ENCODE results near the gene LARGE1.
"Not testable (repeated sequence)": the region's sequence is repeated elsewhere in the genome, so short reads cannot be mapped to it uniquely, and the experiment has no call there.

LARGE1 gene

DNA sequence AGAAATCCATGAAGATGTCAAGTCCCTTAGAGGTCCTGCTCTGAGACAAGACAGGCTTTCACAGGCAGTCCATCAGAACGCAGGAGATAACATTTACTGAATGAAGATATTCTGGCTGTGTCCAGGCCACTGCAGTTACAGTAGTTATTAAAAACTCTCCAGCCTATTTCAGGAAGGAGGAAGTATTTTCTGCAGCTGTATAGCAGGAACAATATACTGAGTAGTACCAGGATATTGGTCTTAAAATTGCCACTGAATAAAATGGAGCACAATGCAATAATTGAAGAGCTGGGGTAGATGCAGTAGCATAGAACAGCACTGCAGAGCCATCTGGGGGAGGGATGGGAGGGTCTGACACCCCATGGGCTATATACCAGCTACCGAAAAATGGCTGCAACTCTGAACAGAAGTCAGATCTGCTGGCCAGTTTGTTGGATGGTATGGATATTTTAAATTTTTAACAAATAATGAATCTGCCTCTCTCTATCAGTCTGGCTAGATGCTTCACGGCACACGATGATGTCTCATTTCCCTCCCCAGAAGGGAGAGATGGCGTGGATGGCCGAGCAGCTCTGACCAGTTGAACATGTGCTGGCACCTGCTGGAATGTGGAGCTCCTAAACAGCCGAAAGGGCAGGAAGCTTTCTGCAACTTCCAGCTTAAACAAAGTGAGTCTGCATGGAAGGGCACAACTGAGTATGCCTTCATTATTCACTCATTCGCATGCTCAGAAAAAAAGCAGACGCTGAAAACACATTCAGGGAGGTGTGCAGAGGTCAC lies 520.0 kb downstream of the LARGE1 start:
- no peak for DNase-seq

DNA sequence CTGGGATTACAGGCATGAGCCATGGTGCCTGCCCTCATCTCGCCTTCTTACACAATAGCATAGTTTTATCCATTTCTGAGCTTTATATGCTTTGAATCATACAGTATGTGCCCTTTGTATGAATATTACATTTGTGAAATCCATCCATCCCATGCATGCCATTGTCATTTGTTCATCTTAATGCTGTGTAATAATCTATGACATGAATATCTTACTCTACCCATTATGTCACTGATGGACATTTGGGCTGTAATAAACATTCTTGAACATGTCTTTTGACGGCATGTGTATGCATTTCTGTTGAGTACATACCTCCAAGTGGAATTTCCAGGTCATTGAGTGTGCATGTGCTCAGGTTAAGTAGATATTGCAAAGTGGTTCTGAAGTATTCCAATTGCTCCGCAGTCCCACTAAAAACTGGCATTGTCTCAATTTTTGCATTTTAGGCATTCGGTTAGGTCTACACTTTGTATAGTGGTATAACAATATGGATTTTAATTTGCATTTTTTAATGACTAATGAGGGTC lies 522.8 kb downstream of the LARGE1 start:
- no peak for DNase-seq

DNA sequence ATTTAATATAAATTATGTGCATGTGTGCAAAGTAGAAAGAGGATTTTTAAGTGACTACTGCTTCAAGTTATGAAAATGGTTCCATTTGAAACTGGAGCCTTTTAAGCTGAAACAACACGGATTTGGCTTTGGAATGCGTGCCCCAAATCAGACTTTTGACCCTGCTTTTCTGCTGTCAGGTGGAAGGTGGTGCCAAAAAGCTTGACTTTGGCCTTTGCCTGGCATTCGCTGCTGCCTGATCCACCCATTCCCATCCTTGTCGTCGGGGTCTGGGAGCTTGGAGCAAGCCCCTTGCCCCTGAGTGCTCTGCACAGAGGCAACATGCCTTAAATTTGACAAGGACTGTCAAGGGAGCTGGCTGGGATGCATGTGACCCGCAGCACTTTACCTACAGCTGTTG lies 526.8 kb downstream of the LARGE1 start:
- DNase-seq: no peak

DNA sequence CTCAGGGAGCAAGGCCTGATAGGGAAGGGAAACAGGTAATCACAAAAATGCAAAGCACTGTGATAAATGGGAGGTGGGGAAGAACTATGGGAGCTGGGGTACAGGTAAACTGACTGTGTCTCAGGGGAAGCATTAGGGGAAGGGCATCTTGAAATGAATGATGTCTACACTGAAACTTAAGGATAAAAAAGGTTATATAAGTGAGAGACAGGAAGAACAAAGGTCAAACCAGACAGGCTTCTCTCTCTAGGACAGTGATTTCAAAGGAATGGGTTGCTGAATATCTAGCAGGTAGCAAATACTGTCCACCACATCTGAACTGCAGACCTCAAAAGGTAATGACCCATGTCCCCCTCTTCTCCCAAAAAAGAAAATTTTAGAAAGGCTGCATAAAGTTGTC lies 529.0 kb downstream of the LARGE1 start:
- no peak for DNase-seq

DNA sequence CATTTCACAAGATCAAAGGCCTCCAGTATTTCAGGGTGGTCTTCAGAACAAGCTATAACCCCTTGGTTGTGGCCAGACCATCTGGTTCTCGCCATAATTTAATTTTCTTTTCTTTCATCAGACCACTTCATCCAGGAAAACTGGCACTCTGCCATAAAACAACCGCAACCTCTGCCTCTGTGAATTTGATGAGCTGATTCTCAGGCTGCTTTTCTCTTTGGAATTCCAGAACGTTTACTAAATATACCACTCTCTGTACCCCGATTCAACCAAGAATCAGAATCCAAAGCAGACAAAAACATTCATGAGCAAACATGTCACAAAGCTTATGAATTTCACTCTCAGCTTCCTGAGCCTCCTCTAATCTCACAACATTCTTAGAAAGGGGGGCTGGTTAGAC lies 530.3 kb downstream of the LARGE1 start:
- DNase-seq: no peak

DNA sequence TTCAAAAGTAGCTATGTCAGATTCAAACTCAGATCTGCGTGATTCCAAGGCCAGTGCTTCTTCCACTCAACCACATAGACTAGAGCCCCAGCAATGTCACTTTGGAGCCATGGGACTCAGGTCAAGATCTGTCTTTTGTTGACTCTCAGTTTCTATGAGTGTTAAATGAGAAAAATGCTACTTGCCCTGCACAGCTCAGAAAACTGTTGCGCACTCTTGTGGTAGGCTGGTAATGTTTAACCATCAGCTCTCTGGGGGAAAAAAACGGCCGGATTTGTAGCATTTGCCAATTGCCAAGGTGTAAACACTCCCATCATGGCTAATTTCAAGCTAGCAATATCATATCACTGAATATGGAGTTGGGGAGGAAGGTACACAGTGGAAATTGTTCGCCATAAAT lies 534.0 kb downstream of the LARGE1 start:
- no peak for DNase-seq

DNA sequence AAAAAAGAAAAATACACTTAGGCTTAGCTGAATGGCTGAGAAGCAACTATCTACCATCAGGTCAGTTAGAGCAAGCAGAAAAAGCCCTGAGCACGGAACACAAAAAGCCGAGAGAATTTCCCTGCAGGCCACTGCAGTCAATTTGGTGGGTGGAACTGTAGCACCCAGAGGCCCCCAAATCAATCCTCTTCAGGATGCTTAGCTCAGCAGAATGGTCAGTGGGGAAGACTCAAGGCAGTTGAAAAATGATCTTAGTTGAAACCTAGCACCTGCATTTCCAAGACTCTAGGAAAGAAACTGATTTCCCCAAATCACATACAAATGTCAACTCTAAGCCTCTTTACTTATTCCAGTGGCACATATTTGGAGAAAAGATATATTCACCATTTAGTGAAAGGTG lies 534.7 kb downstream of the LARGE1 start:
- no peak for DNase-seq

DNA sequence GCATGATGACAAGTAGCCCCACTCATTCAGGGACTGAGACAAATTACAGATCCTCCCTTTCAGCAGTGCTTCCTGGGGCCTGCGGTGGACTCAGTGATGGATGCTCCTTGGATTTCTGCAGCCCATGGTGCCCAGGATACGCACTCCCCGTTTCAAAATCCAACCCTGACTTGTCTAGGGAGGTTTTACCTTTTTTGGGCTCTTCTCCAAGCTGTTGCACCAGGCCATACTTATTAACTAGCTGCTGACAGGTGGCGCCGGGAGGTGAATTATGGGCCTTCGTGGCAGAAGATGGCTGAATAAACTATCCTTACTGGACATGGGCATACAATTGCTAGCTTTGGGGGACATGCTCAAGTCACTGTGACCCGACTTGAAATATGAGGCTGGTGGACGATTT lies 537.8 kb downstream of the LARGE1 start:
- no peak for DNase-seq

DNA sequence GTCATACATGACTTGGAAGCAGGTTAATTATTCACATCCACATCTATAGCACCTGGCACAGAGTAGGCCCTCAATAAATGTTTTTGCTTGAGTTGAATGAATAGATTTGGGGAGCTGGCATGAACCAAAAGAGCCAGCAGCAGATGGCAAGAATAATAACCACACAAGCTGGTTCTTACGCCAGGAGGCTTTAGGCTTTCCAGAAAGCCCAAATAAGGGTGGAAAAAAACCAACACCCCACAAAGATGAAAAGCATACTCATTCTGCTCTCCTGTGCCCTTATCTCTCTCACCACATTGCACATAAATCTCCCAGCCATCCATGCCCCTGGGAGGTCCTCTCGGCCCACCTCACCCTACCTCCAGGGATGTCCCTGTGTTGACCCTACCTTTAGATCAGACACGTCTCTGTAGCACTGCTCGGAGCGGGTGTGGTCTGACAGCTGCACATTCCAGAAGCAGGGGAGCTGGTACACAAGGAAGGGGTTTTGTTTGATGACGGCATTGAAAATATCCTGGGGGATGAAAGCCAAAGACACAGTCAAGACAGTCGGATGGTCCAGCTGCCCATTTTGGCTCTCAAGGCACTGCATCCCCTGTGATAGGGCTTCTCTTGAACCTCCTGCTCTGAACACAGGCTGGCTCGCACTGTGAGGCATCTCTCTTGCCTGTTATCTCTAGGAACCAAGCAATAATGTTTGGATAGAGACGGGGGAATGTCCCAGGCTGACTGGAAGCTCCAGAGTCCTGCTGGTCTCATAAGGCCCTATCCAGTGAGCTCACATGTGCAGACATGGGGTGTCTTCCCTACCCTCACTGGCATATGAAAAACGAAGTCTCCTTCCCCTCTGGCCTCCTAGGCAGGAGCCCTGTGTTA lies 538.5 kb downstream of the LARGE1 start:
- DNase-seq: no peak

DNA sequence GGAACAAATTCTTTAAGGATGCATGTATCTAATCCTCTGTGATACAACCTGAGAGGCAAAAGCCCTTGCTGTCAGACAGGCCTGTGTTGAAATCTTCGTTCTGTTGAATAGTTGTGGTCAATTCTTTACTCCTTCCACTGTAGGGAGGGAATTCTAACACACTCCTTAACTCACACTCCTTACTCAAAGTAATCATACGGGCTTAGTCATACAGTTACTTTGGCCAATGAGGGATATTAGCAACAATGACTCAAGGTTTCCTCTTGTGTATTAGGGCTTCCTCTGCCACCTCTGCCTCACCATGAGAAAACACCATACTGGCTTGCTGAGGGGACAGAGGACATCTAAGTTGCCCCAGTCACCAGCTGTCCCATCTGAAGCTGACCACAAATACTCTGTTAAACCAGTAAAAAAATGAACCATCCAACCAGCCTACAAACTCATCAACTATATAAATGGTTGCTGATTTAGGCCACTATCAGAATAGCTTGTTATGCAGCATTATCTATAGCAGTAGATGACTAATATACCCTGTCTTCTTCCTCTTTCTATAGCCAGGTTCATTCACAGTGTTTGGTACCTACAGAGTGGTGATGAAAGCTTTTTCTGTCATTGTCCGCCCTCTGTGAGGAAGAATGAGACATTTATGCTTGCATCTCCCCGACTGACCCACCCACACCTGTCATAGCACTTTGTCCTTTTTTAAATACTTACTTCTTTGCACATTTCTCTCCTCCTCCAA lies 539.3 kb downstream of the LARGE1 start:
- no peak for DNase-seq

DNA sequence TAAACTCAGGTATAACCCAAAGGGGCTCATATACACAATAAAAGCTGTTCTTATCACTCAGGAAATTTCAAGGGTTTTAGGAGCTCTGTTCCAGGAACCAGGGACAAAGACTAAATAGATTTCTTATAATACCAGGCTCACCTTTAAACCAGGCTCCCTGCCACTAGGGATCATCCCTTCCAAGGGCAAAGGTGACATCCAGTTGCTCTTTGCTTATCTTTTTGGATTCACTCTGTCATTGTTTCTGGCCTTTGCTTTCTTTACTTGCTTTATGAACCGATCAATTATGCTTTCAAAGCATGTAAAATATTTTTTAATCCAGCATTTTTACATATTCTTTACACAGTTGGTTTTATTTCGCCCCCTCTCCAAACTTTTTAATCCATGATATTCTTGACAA lies 540.4 kb downstream of the LARGE1 start:
- DNase-seq: no peak

DNA sequence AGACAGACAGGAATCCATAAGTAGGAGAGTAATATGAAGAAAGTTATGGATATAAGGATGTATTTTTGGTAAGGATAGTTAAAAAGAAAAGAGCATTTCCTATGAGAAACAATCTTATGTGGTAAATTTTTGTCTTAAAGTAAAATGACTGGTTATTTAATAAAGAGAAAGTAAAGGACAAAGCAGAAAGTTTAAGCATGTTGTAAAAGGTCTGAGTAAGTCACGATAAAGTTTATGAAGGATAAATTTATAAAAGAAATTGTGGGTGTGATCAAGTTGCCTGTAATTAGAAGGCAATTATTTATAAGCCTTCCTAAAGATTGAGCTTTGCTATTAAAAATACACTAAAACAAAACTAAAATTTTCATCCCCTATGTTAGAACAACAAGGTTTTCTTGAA lies 547.4 kb downstream of the LARGE1 start:
- no peak for DNase-seq

DNA sequence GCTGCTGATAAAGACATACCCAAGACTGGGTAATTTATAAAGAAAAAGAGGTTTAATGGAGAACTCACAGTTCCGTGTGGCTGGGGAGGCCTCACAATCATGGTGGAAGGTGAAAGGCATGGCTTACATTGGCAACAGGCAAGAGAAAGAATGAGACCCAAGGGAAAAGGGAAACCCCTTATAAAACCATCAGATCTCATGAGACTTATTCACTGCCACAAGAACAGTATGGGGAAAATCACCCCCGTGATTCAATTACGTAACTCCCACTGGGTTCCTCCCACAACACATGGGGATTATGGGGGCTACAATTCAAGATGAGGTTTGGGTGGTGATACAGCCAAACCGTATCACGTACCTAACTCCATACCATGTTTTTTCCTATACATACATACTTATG lies 557.0 kb downstream of the LARGE1 start:
- DNase-seq: not testable (repeated sequence)

DNA sequence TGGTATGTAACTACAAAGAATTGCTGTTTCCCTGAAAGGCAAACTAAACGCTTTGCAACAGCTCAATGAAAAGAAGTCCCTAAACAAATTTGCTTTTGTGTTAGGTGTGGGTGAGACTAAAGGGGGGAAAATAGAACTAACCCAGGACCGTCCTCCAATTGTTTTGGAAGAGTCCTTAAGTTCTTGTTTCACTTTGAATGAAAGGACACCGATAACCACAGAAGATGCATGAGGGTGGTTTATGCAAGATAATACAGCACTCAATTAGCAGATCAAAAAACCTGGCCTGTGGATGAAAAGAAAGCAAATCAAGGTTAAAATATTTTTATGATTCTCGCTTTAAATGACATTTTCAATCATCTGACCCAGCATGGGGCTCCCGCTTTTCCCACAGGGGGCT lies 557.6 kb downstream of the LARGE1 start:
- DNase-seq: no peak

DNA sequence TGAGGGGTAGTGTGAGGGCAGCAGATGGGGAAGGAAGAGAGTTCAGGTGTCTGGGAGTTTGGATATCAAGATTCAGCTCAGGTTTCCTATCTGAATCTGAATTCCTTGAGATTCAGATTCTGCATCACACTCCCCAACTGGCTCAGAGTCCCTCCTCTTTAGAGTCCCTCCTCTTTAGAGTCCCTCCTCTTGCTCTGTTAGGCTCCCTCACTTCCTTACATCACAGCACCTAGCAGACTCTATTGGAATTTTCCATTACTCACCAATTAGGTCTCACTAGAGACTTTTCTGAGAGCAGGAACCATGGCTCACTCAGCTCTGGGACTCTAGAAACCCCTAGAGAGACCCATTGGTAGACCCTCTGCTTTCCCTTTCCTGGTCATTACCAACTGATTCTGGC lies 558.7 kb downstream of the LARGE1 start:
- no peak for DNase-seq

DNA sequence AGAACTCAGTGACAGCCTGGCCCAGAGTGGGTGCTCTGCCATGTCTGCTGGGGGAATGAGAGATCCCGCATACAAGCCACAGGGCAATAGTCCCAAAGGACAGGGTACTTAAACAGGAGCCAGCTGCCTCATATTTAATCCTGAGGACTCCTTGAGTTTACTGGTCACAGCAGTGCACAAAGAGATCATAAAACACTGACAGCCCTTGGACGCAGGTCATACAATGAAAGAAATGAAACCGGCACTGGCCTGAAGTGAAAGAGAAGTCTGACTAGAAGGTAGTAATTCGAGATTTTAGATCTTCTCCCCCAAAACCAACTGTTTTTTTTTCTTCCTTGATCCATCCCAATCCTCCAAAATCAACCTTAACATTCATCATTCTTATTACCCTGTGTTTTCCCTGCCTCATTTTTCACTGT lies 562.3 kb downstream of the LARGE1 start:
- no peak for DNase-seq

DNA sequence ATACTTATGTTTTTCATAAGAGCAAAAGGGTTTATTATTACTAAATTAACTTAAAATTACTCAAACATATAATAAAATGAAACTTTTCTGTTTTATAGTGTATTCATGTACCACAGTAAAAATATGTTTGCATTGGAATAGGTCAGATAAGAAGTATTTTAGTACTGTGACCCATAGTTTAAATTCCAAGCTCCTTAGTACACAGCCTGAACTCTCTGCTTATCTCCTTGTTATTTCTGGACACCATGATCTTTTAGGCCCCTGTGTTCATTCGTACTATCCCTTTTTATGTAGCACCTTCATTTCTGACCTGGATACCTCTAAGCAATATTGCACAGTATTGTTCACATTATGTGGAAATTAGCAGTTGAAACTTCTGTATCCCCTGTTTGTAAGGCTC lies 565.3 kb downstream of the LARGE1 start:
- DNase-seq: no peak

DNA sequence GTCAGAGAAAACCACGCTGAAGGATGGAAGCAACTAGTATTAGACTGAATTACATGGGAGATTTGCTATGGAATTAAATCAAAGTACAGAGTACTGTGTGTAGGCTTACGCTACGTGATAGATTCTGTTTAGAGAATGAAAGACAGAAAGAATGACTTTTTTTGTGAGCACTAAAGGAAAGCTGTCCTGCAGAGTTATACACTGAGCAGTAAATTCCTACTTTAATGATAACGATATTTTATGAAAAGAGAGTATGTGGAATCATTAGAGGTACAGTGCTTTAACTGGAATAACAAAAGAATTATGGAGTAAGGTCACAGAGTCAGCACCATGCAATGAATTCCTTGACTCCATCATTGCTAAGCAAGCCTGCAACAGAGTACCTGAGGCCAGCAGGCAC lies 566.8 kb downstream of the LARGE1 start:
- DNase-seq: no peak

DNA sequence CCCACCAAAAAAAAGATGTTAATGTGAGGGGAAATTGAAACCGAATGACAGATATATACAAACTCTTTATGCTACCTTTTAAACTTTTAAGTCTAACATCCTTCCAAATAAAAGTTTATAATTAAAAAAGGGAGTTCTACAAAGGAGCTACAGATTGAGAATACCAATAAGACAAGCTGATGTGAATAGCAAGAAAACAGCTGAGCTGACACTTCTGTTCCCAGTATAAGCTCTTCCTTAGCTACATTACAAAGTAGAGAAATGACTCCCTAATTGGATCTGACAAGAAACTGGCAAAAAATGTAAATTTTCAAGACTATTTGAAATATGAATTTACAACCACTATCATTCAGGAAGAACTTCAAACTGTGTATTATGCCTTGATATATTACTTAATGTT lies 567.5 kb downstream of the LARGE1 start:
- DNase-seq: no peak

DNA sequence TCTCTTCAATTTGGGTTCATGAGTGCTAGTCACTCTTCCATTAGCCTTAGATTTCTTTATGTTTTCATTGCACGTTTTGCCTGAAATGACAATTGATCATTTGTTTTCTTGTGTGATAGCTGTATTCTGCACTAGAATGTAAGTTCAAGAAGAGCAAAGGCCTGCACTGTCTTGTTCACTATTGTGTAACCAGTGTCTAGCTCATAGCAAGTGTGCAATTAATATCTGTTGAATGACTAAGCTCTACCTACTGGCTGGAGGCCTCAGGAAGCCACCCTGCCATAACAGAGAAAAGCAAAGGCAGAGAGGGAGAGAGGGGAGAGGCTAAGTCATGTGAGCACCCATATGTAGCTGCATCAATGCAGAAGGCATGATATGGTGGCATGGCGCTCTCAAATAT lies 569.3 kb downstream of the LARGE1 start:
- no peak for DNase-seq

DNA sequence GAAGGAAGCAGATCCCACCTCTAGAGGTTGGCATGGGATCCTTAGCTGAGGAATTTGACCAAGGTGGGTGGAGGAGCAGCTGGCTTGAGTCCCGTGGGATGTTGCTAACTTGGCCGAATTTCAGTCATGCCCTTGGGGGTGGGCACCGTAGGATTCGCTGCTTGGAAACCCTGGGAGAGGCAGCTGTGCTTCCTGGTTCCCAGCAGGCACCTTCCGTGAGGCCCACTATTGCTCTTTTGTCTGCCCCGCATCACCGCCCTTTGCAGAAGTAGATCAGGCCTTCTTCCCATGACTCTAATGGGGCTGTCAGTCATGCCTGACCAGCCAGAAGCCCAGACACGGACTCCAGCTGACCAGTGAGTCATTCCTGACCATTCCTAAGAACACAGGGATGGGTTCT lies 569.8 kb downstream of the LARGE1 start:
- no peak for DNase-seq

DNA sequence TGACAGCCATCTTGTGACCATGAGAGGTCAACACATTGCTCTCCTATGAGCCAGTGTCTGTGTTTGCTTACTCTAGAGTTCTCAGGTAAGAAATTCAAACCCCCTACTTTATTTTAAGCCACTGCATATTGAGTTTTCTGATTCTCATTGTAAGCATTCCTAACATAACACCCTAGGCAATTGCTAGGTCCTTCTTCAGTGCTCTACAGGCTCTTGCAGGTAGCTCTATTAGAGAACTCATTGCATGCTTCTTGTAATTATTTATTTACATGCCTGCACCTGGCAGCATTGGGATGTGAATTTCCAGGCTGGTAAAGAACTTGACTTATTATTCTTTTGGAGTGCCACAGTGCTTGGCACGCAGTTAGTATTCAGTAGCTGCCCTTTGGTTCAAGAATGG lies 573.3 kb downstream of the LARGE1 start:
- DNase-seq: no peak

DNA sequence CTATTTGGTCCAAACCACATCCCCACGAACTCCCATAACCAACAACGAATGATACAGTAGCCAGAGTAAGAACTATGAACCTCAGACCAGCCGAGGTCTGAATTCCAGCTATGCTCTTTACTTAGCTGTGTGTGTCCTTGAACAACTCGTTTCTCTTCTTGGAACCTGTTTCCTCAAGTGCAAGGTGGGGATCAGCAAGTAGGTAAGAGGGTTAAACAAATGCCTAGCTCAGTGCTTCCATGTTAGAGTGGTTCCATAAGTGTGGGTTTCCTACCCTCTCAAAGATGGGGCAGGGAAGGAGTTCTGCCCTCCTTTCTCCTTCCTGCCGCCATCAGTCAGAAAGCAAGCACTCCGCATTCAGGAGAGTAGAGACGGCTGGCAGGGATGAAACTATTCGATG lies 578.7 kb downstream of the LARGE1 start:
- DNase-seq: no peak

Measured in activated T-cell treated with anti-CD3 and anti-CD28 coated beads, Interleukin-2, amount 50 U/mL, for 48 hours (primary cell).